Spleen (tissue), 7 donors: ENCODE measurements around the gene STAG3.

ENCODE experiments used
- CTCF ChIP-seq, 11 experiments: fragments of 200-600 bp in 7 of 11; fragments of 450-650 bp in 4 of 11; sonication (generic) in 4 of 11; IDR thresholded peaks in 8 of 11; conservative IDR thresholded peaks in 3 of 11; 1 replicate in 7 of 11; 2 replicates in 4 of 11; pipeline versions ENCODE4 v1.4.0 to v1.8.0; 2016 to 2021; ENCODE audit warnings: antibody characterized with exemption in 11 of 11, inconsistent platforms in 4 of 11, mild to moderate bottlenecking in 1 of 11
- POLR2A ChIP-seq, 3 donors: fragments of 450-650 bp; IDR thresholded peaks; one replicate each; pipeline ENCODE4 v1.5.1; 2017; ENCODE audit warnings: antibody characterized with exemption in 3 of 3, mild to moderate bottlenecking in 1 of 3
- POLR2AphosphoS5 ChIP-seq, 3 donors: sonication (generic); formaldehyde crosslinking; IDR thresholded peaks; one replicate each; pipeline ENCODE4 v1.5.1; 2017; ENCODE audit warnings: antibody characterized with exemption in 3 of 3
- donor health status: DM: no; HTN: no; CAD: no; lungs with moderate emphysema.
- donor health status: DM: no; HTN: no; CAD: no.
- donor health status: DM: no; HTN: no; CAD: no.

GRCh38 chr7:100130608-100131453 is 46.9 kb upstream of the STAG3 start:
- TF ChIP-seq CTCF (IDR thresholded peaks at IDR 0.05 in 8 of 11, conservative IDR thresholded peaks at IDR 0.05 in 3 of 11) = peak; percentile 75 to 97 (median 90)
- TF ChIP-seq POLR2AphosphoS5 (IDR thresholded peaks at IDR 0.05) = peak; percentile 34 to 69 (median 56)
- no peak for TF ChIP-seq POLR2A (IDR thresholded peaks at IDR 0.05)
